GM12878 (cell line): Measurements from ENCODE around the gene MTX1. TPM values are rescaled to one million over a fixed set of nuclear protein-coding genes. Genes with fewer than 3 reads are reported as not detected.
"Not testable (repeated sequence)": the region's sequence is repeated elsewhere in the genome, so short reads cannot be mapped to it uniquely, and the experiment has no call there.

Source experiments
- ATAC-seq: fragments of 200-7000 bp; cut with Tn5 transposase; 3 replicates; pipeline ENCODE4 v1.9.1; 2020; ENCODE audit warnings: mild to moderate bottlenecking, moderate library complexity
- BruUV-seq: library from RNA; stranded (reverse); fragments of 400-500 nt; replicated peaks from 2 replicates; lab custom pipeline; 2021; lab: Mats Ljungman, UMichigan
- CTCF ChIA-PET: fragments of 300-600 bp; sonication (Branson Sonifier 250); formaldehyde crosslinking; extraction: SDS; loops from one replicate; lab custom pipeline; 2021; ENCODE audit warnings: inconsistent platforms; lab: Yijun Ruan, JAX
- POLR2A ChIA-PET: fragments of 350-600 bp; formaldehyde crosslinking; extraction: SDS; loops from one replicate; lab custom pipeline; 2021; ENCODE audit warnings: inconsistent platforms; lab: Charles Lee
- RAD21 ChIA-PET: fragments of 300-600 bp; sonication (Branson Sonifier 250); formaldehyde crosslinking; loops from one replicate; lab custom pipeline; 2023; ENCODE audit warnings: antibody characterized with exemption; ENCODE audit not compliant: unreplicated experiment; lab: Charles Lee
- SMC1A ChIA-PET: fragments of 300-600 bp; sonication (Branson Sonifier 250); formaldehyde crosslinking; loops from one replicate; lab custom pipeline; 2023; ENCODE audit not compliant: unreplicated experiment, uncharacterized antibody; lab: Charles Lee
- DNase-seq: peaks from one replicate; pipeline ENCODE4 v3.0.0-alpha.2; 2011; ENCODE audit warnings: low read depth, low spot score
- FAIRE-seq: peaks from 3 replicates; lab custom pipeline; 2011; peaks lifted over from hg19 to GRCh38; lab: Jason Lieb, UNC
- H2AFZ ChIP-seq: 2 replicates; pipeline ENCODE4 v1.6.0; 2011; ENCODE audit warnings: low read depth, low read length, control low read depth; ENCODE audit not compliant: control insufficient read depth
- H3K27ac ChIP-seq: 2 replicates; pipeline ENCODE4 v1.5.1; 2011; ENCODE audit warnings: control low read depth; ENCODE audit not compliant: control insufficient read depth, insufficient read depth
- H3K27me3 ChIP-seq, 2 experiments: replicated peaks in 1 of 2; 2 replicates each; pipeline versions ENCODE4 v1.6.0 to v1.6.1; 2011; ENCODE audit warnings: low read length in 1 of 2; ENCODE audit not compliant: control insufficient read depth in 2 of 2, insufficient read depth in 2 of 2
- H3K36me3 ChIP-seq, 2 experiments: 2 replicates each; pipeline ENCODE4 v1.5.1; 2011; ENCODE audit warnings: low read length in 1 of 2; ENCODE audit not compliant: control insufficient read depth in 2 of 2, insufficient read depth in 2 of 2
- H3K4me1 ChIP-seq: 2 replicates; pipeline ENCODE4 v1.6.1; 2011; ENCODE audit warnings: mild to moderate bottlenecking, low read length, moderate library complexity, mixed read lengths; ENCODE audit not compliant: control insufficient read depth, insufficient read depth
- H3K4me2 ChIP-seq: 2 replicates; pipeline ENCODE4 v1.6.0; 2011; ENCODE audit warnings: control low read depth; ENCODE audit not compliant: control insufficient read depth, insufficient read depth
- H3K4me3 ChIP-seq: fragments of 200-600 bp; sonication (generic); 2 replicates; pipeline ENCODE4 v1.5.1; 2016
- H3K79me2 ChIP-seq: 2 replicates; pipeline ENCODE4 v1.6.0; 2011; ENCODE audit warnings: low read length; ENCODE audit not compliant: control insufficient read depth, insufficient read depth
- H3K9ac ChIP-seq: 2 replicates; pipeline ENCODE4 v1.8.0; 2011; ENCODE audit warnings: low read length, control low read depth, mixed read lengths; ENCODE audit not compliant: control insufficient read depth, insufficient read depth
- H3K9me3 ChIP-seq: replicated peaks from 3 replicates; pipeline ENCODE4 v1.5.1; 2011; ENCODE audit warnings: mild to moderate bottlenecking, low read length; ENCODE audit not compliant: control insufficient read depth, insufficient read depth
- H4K20me1 ChIP-seq: 2 replicates; pipeline ENCODE4 v1.6.0; 2011; ENCODE audit not compliant: control insufficient read depth, insufficient read depth
- NFIC ChIP-seq: IDR thresholded peaks from 2 replicates; pipeline ENCODE4 v1.6.1; 2012; ENCODE audit warnings: low read depth, mild to moderate bottlenecking, inconsistent platforms, low read length, moderate library complexity
- NRF1 ChIP-seq: conservative IDR thresholded peaks from 2 replicates; pipeline ENCODE4 v1.6.1; 2011; ENCODE audit warnings: mild to moderate bottlenecking, low read depth, low read length, improper control_type of control experiment
- RAD51 ChIP-seq: fragments of 450-650 bp; IDR thresholded peaks from 2 replicates; pipeline ENCODE4 v1.6.1; 2016; ENCODE audit warnings: moderate library complexity, mild to moderate bottlenecking, inconsistent platforms
- SMAD5 ChIP-seq: IDR thresholded peaks from 2 replicates; pipeline ENCODE4 v1.6.1; 2016; ENCODE audit warnings: antibody characterized with exemption, low read depth
- YBX1 ChIP-seq: fragments of 450-650 bp; IDR thresholded peaks from 2 replicates; pipeline ENCODE4 v1.6.1; 2016; ENCODE audit warnings: antibody characterized with exemption
- WGBS: methylation state at CpG from one replicate; pipeline ENCODE4 v1.1.6; 2016; ENCODE audit warnings: low lambda C conversion rate; ENCODE audit not compliant: insufficient replicate concordance, insufficient coverage; ENCODE audit errors: missing lambda C conversion rate; 5-methylcytosine and 5-hydroxymethylcytosine counted together
- in situ Hi-C: fragments of 300-500 bp; cut with MboI; formaldehyde crosslinking; loops from 9 replicates; pipeline ENCODE4 v1.14.3; 2018; ENCODE audit warnings: mixed read lengths
- intact Hi-C: fragments of 100-400 bp; cut with micrococcal nuclease; formaldehyde crosslinking; loops from one replicate; pipeline ENCODE4 v1.14.2; 2022; ENCODE audit not compliant: unreplicated experiment
- polyA plus RNA-seq, 11 experiments: library from polyadenylated mRNA; depleted of rRNA in 4 of 11; unstranded in 6 of 11; stranded (reverse) in 5 of 11; fragments of >200 nt; fragmentation: Nextera tagmentation in 4 of 11; fragmentation: Illumina TruSeq in 1 of 11; extraction: Ambion mirVana in 4 of 11; extraction: Trizol in 1 of 11; gene quantifications; 1 replicate in 1 of 11; 2 replicates in 10 of 11; pipeline versions ENCODE4 v1.2.1 to v1.2.3, GENCODE V29; 2011 to 2016; ENCODE audit warnings: inconsistent platforms in 2 of 11, missing spikeins in 2 of 11, low read depth in 1 of 11
- total RNA-seq, 4 experiments: library from RNA; depleted of rRNA in 3 of 4; stranded (reverse); fragments of >200 nt in 3 of 4; fragmentation: Illumina TruSeq in 1 of 4; extraction: Trizol in 1 of 4; gene quantifications; 2 replicates each; pipeline versions ENCODE4 v1.2.1 to v1.2.3, GENCODE V29; 2013 to 2021
- TF ChIP-seq, protein P1 (sequence below): fragments of 450-650 bp; IDR thresholded peaks from 2 replicates; pipeline ENCODE4 v1.6.1; 2016; ENCODE audit warnings: mild to moderate bottlenecking
- TF ChIP-seq, protein P2 (sequence below): fragments of 450-650 bp; IDR thresholded peaks from 2 replicates; pipeline ENCODE4 v1.6.1; 2017; ENCODE audit warnings: low read depth, mild to moderate bottlenecking, moderate library complexity

MTX1 gene
- total and polyA plus RNA-seq, 10 of the 15 experiments (the other 5 are each of a cell fraction or from before 2014, with no cell fraction given): 15.8 to 92.0 (median 49.1) TPM

DNA sequence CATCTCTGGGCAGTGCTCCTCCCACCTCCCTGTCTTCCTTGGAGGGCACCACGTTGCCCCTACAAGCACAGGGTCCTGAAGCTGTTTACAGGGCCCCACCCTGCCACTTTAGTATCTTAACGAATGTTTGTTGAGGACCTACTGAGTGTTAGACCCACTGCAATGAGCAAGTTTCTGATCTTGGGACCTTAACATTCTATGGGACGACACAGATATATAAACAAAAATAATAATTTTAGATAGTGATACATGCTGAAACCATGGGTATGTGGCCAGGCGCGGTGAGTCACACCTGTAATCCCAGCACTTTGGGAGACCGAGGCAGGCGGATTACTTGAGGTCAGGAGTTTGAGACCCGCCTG lies 36.6 kb downstream of the MTX1 start:
- ChIA-PET SMC1A (interaction anchor here (1.6 to 2.4 kb wide), 2 partner anchors 38 to 78 kb away, joined by 4 to 9 read pairs; partner anchors contain the start of genes MTX1 and THBS3), CTCF (interaction anchor here (0.9 to 5.5 kb wide), 8 partner anchors 9 to 79 kb away, joined by 3 to 26 read pairs (median 6); partner anchors contain the start of genes KRTCAP2, MTX1 and THBS3), RAD21 (interaction anchor here (1.1 kb wide), 1 partner anchor 79 kb away, joined by 4 read pairs; no protein-coding TSS in a partner anchor), POLR2A (interaction anchor here (0.8 to 2.6 kb wide), 9 partner anchors 10 to 79 kb away, joined by 3 to 12 read pairs (median 5); partner anchors contain the start of genes CLK2, ENTREP3, KRTCAP2 and SCAMP3)
- no TSS peak for BruUV-seq
- Histone ChIP-seq H3K4me3 (peak overlapping the region; percentile 65; the same call in 1 of the 2 replicates), H3K4me1 (peaks cover 14% of the 10 kb centered on the region), H2AFZ (peak overlapping the region; percentile 97), H3K4me2 (peak overlapping the region; percentile 85), H3K27ac (peak overlapping the region; percentile 79), H3K9me3 (no peaks in the 10 kb centered on the region), H3K79me2 (peaks cover 13% of the 10 kb centered on the region), H4K20me1 (no peaks in the 10 kb centered on the region), H3K9ac (peak overlapping the region; percentile 76), H3K36me3 (no peaks in the 10 kb centered on the region), H3K27me3 (no peaks in the 10 kb centered on the region)
- ATAC-seq (no peak), DNase-seq (no peak), FAIRE-seq (no peak)
- 78% methylated on average over 8 of the region's 8 CpGs for WGBS
- intact Hi-C loops (no loop called here), in situ Hi-C loops (no loop called here)
- TF ChIP-seq RAD51: no peak
- TF ChIP-seq, protein P1, sequence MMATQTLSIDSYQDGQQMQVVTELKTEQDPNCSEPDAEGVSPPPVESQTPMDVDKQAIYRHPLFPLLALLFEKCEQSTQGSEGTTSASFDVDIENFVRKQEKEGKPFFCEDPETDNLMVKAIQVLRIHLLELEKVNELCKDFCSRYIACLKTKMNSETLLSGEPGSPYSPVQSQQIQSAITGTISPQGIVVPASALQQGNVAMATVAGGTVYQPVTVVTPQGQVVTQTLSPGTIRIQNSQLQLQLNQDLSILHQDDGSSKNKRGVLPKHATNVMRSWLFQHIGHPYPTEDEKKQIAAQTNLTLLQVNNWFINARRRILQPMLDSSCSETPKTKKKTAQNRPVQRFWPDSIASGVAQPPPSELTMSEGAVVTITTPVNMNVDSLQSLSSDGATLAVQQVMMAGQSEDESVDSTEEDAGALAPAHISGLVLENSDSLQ: no peak
- no peak for TF ChIP-seq SMAD5
- no peak for TF ChIP-seq YBX1
- TF ChIP-seq, protein P2, sequence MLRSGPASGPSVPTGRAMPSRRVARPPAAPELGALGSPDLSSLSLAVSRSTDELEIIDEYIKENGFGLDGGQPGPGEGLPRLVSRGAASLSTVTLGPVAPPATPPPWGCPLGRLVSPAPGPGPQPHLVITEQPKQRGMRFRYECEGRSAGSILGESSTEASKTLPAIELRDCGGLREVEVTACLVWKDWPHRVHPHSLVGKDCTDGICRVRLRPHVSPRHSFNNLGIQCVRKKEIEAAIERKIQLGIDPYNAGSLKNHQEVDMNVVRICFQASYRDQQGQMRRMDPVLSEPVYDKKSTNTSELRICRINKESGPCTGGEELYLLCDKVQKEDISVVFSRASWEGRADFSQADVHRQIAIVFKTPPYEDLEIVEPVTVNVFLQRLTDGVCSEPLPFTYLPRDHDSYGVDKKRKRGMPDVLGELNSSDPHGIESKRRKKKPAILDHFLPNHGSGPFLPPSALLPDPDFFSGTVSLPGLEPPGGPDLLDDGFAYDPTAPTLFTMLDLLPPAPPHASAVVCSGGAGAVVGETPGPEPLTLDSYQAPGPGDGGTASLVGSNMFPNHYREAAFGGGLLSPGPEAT: no peak
- TF ChIP-seq NFIC: no peak
- no peak for TF ChIP-seq NRF1

DNA sequence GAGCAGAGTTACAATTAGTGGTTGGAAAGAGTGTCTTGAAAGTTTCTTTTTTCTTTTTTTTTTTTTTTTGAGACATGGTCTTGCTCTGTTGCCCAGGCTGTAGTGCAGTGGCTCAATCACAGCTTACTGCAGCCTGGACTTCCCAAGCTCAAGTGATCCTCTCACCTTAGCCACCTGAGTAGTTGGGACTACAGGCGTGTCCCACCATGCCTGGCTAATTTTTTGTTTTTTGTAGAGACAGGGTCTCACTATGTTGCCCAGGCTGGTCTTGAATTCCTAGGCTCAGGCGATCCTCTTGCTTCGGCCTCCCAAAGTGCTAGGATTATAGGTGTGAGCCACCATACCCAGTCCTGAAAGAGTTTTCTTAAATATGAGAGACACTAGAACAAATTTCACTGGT lies 38.3 kb downstream of the MTX1 start:
- BruUV-seq, H3K9ac ChIP-seq, H3K4me3 ChIP-seq, H3K9me3 ChIP-seq, intact Hi-C loops, DNase-seq, H2AFZ ChIP-seq, H3K27me3 ChIP-seq, H3K36me3 ChIP-seq, RAD21 ChIA-PET, in situ Hi-C loops, FAIRE-seq, H3K4me2 ChIP-seq, H3K27ac ChIP-seq, H4K20me1 ChIP-seq, ATAC-seq: not testable (repeated sequence)
- 100% methylated on average over 3 of the region's 3 CpGs for WGBS
- ChIA-PET CTCF (interaction anchor here (1.1 to 1.8 kb wide), 4 partner anchors 40 to 74 kb away, joined by 3 to 5 read pairs (median 3); partner anchors contain the start of gene KRTCAP2), SMC1A (interaction anchor here (1.0 kb wide), 1 partner anchor 59 kb away, joined by 3 read pairs; no protein-coding TSS in a partner anchor), POLR2A (interaction anchor here (0.6 to 1.3 kb wide), 2 partner anchors 70 to 77 kb away, joined by 3 read pairs; no protein-coding TSS in a partner anchor)
- Histone ChIP-seq H3K4me1 (peaks cover 10% of the 10 kb centered on the region), H3K79me2 (peaks cover 13% of the 10 kb centered on the region)
